GM12891 (cell line): ENCODE data around the gene AQP1.
A peak's percentile ranks its signal among the peaks of the same experiment; 100 is the strongest.

ENCODE experiments used
- DNase-seq: peaks from one replicate; pipeline ENCODE4 v3.0.0; 2011; ENCODE audit warnings: low spot score; ENCODE audit not compliant: insufficient read length
- FAIRE-seq: peaks from 2 replicates; lab custom pipeline; 2011; peaks lifted over from hg19 to GRCh38; lab: Jason Lieb, UNC
- PAX5 ChIP-seq: IDR thresholded peaks from 2 replicates; pipeline ENCODE4 v1.6.1; 2011; ENCODE audit warnings: low read length, moderate library complexity, mild to moderate bottlenecking; ENCODE audit not compliant: insufficient read depth, severe bottlenecking
- POLR2A ChIP-seq: IDR thresholded peaks from 2 replicates; pipeline ENCODE4 v1.6.1; 2011; ENCODE audit warnings: low read depth, low read length, control low read depth
- POLR2AphosphoS5 ChIP-seq: IDR thresholded peaks from 2 replicates; pipeline ENCODE4 v1.6.1; 2011; ENCODE audit warnings: low read depth, low read length, control low read depth
- POU2F2 ChIP-seq: IDR thresholded peaks from 2 replicates; pipeline ENCODE4 v1.6.1; 2011; ENCODE audit warnings: low read depth, mild to moderate bottlenecking, control low read depth, low read length, moderate library complexity
- SPI1 ChIP-seq: IDR thresholded peaks from 2 replicates; pipeline ENCODE4 v1.6.1; 2011; ENCODE audit warnings: low read depth, low read length, control low read depth
- TAF1 ChIP-seq: IDR thresholded peaks from 2 replicates; pipeline ENCODE4 v1.6.1; 2011; ENCODE audit warnings: low read depth, low read length, control low read depth

The AQP1 gene

DNA sequence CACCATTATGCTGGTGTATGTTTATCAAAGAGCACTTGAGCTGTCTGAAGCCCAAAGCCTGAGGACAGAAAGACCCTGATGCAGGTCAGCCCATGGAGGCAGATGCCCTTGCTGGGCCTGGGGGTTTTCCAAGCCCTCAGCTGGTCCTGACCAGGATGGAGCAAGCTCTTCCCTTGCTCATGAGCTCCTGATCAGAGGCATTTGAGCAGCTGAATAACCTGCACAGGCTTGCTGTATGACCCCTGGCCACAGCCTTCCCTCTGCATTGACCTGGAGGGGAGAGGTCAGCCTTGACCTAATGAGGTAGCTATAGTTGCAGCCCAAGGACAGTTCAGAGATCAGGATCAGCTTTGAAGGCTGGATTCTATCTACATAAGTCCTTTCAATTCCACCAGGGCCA lies 13.0 kb downstream of the AQP1 start:
- TF ChIP-seq POLR2AphosphoS5: no peak
- no peak for TF ChIP-seq POU2F2
- TF ChIP-seq PAX5: no peak
- TF ChIP-seq TAF1: no peak
- TF ChIP-seq POLR2A: no peak
- no peak for TF ChIP-seq SPI1
- peak; percentile 1 for DNase-seq
- FAIRE-seq: no peak

DNA sequence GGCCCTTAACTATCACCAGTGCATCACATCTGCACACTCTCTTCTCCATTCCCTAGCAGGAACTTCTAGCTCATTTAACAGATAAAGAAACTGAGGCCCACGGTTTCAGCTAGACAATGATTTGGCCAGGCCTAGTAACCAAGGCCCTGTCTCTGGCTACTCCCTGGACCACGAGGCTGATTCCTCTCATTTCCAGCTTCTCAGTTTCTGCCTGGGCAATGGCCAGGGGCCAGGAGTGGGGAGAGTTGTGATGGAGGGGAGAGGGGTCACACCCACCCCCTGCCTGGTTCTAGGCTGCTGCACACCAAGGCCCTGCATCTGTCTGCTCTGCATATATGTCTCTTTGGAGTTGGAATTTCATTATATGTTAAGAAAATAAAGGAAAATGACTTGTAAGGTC lies 13.5 kb downstream of the AQP1 start:
- no peak for TF ChIP-seq PAX5
- no peak for TF ChIP-seq POLR2A
- TF ChIP-seq TAF1: no peak
- no peak for TF ChIP-seq SPI1
- TF ChIP-seq POU2F2: no peak
- no peak for TF ChIP-seq POLR2AphosphoS5
- DNase-seq (no peak), FAIRE-seq (no peak)

DNA sequence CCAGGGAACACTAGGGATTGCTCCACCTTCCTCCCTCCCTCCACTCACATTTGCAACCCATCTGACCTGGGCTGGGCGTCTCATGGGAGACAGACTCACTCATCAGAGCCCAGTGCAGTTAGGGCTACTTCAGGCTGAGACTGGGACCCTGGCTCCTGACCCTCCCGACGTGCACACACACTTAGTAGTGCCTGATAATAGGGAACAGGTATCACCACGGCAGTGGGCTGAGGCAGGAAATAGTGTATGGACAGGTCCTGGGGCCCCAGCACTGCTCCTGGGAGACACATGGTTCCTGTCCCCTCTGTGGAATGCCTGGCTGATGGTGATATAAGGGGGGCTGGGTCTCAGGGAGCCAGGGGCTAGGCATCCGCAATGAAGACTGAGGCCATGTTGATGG lies 14.3 kb downstream of the AQP1 start:
- FAIRE-seq: no peak
- TF ChIP-seq SPI1 (no peak), POU2F2 (no peak), POLR2A (no peak), PAX5 (no peak), POLR2AphosphoS5 (no peak), TAF1 (no peak)
- DNase-seq: no peak

DNA sequence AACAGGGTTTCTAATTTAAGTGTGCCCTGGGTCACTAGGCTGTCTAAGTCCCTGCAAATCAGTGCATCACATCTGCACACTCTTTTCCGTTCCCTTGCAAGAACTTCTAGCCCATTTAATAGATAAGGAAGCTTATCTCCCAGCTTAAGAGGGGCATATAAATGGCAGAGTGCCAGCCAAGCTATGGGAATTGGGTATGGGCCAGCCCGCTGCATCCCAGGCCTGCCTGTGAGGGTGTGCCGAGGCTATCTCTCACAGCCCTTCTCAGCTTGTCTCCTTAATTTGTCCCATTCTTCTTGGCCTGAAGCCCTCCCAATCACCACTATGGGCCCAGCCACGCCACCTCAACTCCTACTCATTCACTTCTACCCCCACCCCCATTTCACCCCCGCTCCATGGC lies 14.7 kb downstream of the AQP1 start:
- no peak for TF ChIP-seq PAX5
- TF ChIP-seq POU2F2: no peak
- no peak for TF ChIP-seq TAF1
- DNase-seq: peak; percentile 1
- FAIRE-seq: no peak

DNA sequence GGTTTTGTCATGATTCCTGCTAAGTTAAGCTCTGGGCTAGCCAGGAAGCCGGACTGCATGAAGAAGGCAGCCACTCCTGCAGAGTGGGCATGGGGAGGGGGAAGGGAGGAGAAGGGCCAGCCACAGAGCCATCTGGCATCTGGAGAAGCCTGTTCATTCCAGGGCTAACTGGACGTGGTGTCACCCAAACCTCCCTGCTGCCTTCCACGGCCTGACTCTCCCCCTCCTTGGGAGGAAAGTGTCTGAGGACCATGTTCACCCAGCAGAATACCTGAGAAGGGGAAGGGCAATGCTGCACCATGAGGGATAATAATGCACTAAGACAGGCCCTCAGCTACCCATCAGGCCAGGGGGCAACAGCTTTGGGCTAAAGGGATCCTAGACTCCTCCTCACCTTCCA lies 15.4 kb downstream of the AQP1 start:
- no peak for FAIRE-seq
- no peak for TF ChIP-seq POU2F2
- TF ChIP-seq TAF1: no peak
- no peak for TF ChIP-seq PAX5
- TF ChIP-seq SPI1: no peak
- TF ChIP-seq POLR2AphosphoS5: no peak
- TF ChIP-seq POLR2A: no peak
- DNase-seq: no peak

DNA sequence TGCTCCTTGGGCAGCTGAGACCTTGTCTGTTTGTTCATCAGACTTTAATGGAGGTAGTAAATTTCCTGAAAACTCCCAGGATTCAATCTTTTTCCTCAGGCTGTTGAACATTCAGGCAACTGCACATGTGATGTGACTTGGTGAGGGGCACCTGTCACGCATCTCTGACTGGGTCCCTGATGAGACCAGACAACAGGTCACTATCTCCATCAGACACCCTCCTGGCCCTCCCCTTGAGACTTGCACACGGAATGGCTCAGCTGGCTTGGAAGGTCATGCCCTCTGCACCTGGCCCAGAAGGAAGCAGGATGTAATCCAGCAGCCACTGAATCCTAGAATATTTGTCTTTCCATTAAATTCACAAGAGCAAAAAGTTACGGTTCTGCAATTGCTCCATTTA lies 15.9 kb downstream of the AQP1 start:
- FAIRE-seq: no peak
- no peak for TF ChIP-seq TAF1
- no peak for TF ChIP-seq PAX5
- TF ChIP-seq POLR2AphosphoS5: no peak
- no peak for TF ChIP-seq SPI1
- TF ChIP-seq POU2F2: no peak
- TF ChIP-seq POLR2A: no peak
- no peak for DNase-seq

DNA sequence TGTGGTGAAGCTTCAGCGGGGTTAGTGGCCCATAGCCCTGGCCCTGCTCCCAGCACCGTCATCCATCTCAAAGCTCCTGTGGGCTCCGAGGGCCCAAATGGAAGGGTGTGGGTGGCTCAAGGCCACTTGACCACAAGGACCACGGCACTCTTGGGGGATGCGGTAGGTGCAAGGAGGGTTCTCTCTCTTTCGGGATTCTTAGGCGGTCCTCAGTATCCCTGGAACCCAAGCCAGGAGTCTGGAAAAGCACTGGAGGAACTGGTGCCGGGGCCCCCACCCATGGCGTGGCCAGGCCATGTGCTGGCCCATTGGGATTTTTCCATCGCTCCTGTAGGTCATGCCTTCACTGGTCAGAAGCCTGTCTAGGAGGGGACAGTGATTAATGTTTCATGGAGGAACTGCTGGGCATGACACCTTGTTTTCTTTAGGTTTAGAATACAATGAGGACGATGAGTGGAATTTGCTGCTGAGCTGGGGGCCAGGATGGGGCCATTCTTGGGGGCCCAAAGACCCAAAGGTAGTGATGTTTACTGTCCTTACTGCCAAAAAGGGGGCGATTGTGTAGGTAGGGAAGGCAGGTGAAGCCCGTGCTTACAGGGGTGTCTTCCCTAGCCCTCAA lies 16.7 kb downstream of the AQP1 start:
- TF ChIP-seq TAF1: no peak
- no peak for TF ChIP-seq POLR2AphosphoS5
- TF ChIP-seq PAX5: no peak
- FAIRE-seq (no peak), DNase-seq (no peak)

DNA sequence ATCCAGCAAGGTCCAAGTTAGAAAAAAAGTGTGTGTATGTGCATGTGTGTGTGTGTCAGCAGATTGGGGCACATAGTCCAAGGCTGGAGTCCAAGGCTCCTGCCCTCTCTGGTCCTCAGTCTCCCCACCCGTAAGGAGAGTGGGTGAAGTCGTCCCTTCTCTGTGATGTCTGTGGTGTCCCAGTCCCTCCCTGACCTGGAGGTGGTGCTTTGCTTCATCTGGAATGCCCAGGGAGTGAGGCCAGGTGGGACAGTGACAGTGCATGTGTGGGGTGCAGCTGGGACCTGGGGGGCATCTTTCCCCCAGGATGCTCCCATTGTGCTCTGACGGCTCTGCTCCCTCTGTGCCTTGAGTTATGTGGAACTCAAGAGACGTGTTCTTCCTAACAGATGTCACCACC lies 18.0 kb downstream of the AQP1 start:
- no peak for DNase-seq

DNA sequence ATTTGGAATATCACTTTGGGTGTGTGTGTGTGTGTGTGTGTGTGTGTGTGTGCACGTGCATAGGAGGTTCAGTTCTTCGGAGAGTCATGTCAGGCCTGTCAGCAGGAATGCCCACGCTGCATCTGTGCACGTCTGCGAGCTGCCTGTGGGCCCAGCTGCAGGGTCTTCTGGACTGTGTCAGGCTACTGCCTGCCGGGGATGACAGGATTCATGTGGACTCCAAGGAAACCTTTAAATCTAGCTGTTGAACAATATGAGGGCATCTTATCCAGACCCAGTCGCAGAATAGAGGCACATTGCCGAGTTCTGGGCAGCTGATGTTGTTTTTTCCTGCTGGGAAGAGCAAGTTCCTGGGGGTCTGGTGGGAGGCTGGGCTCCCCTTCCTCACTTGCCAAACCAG lies 19.0 kb downstream of the AQP1 start:
- no peak for TF ChIP-seq PAX5
- no peak for TF ChIP-seq POLR2AphosphoS5
- TF ChIP-seq SPI1: no peak
- no peak for TF ChIP-seq POU2F2
- no peak for TF ChIP-seq TAF1
- no peak for TF ChIP-seq POLR2A
- FAIRE-seq: no peak
- DNase-seq: no peak

More for the DNA sequence above, 18.0 kb downstream of the AQP1 start:
- TF ChIP-seq PAX5 (no peak), POLR2A (no peak), POU2F2 (no peak), POLR2AphosphoS5 (no peak), SPI1 (no peak), TAF1 (no peak)
- FAIRE-seq: no peak

DNA sequence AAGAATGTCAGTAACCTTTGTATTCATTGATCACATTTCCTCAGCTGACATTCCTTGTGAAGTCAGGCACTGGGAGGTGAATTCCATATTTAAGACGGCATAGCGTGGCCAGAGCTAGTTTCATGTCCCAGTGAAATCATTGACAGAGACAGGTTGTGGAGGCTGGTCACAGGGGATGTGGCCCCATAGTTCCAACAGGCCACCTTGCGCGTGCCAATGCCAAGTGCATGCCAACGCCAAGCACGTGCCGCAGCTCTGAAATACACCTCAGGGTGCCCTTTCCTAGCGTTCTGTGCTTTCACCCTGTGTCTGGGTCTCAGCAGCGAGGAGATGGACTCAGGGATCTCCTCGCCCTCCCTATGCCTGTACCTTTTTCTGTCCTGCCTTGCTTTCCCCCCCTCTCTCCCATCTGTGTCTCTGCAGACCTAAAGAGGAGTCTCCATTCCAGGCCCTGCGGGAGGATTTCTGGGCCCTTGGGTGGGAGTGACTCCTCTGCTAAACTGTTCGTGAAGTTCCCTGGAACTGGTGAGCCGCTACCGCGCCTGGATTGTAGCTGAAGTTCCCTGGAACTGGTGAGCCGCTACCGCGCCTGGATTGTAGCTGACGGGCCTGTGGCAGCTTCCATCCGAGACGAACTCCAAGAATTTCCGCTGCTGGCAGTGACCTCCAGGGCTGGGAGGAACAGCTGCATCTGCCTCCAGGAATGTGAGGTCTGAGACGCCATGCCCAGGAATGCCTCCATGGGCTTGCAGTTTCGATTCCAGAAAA lies 19.7 kb downstream of the AQP1 start:
- no peak for TF ChIP-seq POLR2A
- TF ChIP-seq POU2F2: no peak
- TF ChIP-seq POLR2AphosphoS5: no peak
- TF ChIP-seq PAX5: no peak
- TF ChIP-seq SPI1: no peak
- no peak for TF ChIP-seq TAF1
- DNase-seq (no peak), FAIRE-seq (no peak)
